K562 (cell line): ENCODE results near the gene NRN1L. TPM values are rescaled to one million over a fixed set of nuclear protein-coding genes. Genes with fewer than 3 reads are reported as not detected.

Source experiments
- ATF1 ChIP-seq, 2 experiments: fragments of 450-650 bp in 1 of 2; IDR thresholded peaks; 2 replicates each; pipeline ENCODE4 v1.6.1; 2016; ENCODE audit warnings: missing compliant biosample characterization in 1 of 2, missing genetic modification characterization in 1 of 2
- C11orf30 ChIP-seq: fragments of 450-650 bp; IDR thresholded peaks from 2 replicates; pipeline ENCODE4 v1.6.1; 2016; ENCODE audit warnings: low read depth, mild to moderate bottlenecking
- CSDE1 ChIP-seq, 2 experiments: fragments of 450-650 bp; IDR thresholded peaks; 2 replicates each; pipeline ENCODE4 v1.6.1; 2016; ENCODE audit warnings: mild to moderate bottlenecking in 1 of 2
- EP300 ChIP-seq: IDR thresholded peaks from 2 replicates; pipeline ENCODE4 v1.6.1; 2012; ENCODE audit warnings: low read length, improper control_type of control experiment
- ERF ChIP-seq: fragments of 450-650 bp; formaldehyde crosslinking; IDR thresholded peaks from 2 replicates; pipeline ENCODE4 v1.4.0; 2020; ENCODE audit warnings: mild to moderate bottlenecking, mixed read lengths
- FOXM1 ChIP-seq, 2 experiments: fragments of 450-650 bp in 1 of 2; sonication (generic) in 1 of 2; formaldehyde crosslinking in 1 of 2; IDR thresholded peaks; 2 replicates each; pipeline versions ENCODE4 v1.6.1 to v1.9.0; 2017 to 2022; ENCODE audit warnings: low read depth in 2 of 2, mild to moderate bottlenecking in 2 of 2, missing genetic modification reagents in 1 of 2, moderate library complexity in 1 of 2
- L3MBTL2 ChIP-seq: fragments of 450-650 bp; IDR thresholded peaks from 2 replicates; pipeline ENCODE4 v1.6.1; 2016; ENCODE audit warnings: mild to moderate bottlenecking, moderate library complexity
- NBN ChIP-seq: fragments of 450-650 bp; IDR thresholded peaks from 2 replicates; pipeline ENCODE4 v1.6.1; 2016; ENCODE audit warnings: low read depth, mild to moderate bottlenecking
- NKRF ChIP-seq: fragments of 450-650 bp; IDR thresholded peaks from 2 replicates; pipeline ENCODE4 v1.6.1; 2016; ENCODE audit warnings: borderline replicate concordance
- PBX2 ChIP-seq, 2 experiments: IDR thresholded peaks in 1 of 2; conservative IDR thresholded peaks in 1 of 2; 2 replicates each; pipeline ENCODE4 v1.6.1; 2016; ENCODE audit warnings: low read depth in 2 of 2, mild to moderate bottlenecking in 1 of 2, missing compliant biosample characterization in 1 of 2, missing genetic modification characterization in 1 of 2, moderate library complexity in 1 of 2
- RBFOX2 ChIP-seq: fragments of 200-400 bp; formaldehyde crosslinking; IDR thresholded peaks from 2 replicates; pipeline ENCODE4 v1.6.1; 2017; ENCODE audit warnings: low read depth, mild to moderate bottlenecking, low read length, moderate library complexity
- TAF15 ChIP-seq: fragments of 200-400 bp; formaldehyde crosslinking; IDR thresholded peaks from 2 replicates; pipeline ENCODE4 v1.6.1; 2017; ENCODE audit warnings: mild to moderate bottlenecking, low read depth, low read length, moderate library complexity
- TBP ChIP-seq: optimal IDR thresholded peaks from 2 replicates; pipeline ENCODE3; 2011; ENCODE audit warnings: low read depth, low read length, improper control_type of control experiment
- ZBTB1 ChIP-seq: sonication (generic); formaldehyde crosslinking; IDR thresholded peaks from 2 replicates; pipeline ENCODE4 v1.8.1; 2023; ENCODE audit warnings: missing genetic modification reagents, low read depth, mild to moderate bottlenecking, borderline replicate concordance
- ZNF212 ChIP-seq: fragments of 450-650 bp; formaldehyde crosslinking; IDR thresholded peaks from 2 replicates; pipeline ENCODE4 v1.4.0; 2020; ENCODE audit warnings: mild to moderate bottlenecking
- polyA plus RNA-seq, 8 experiments: library from polyadenylated mRNA; depleted of rRNA in 4 of 8; stranded (reverse) in 5 of 8; unstranded in 3 of 8; fragments of >200 nt; fragmentation: Nextera tagmentation in 2 of 8; fragmentation: Illumina TruSeq in 1 of 8; extraction: Ambion mirVana in 2 of 8; extraction: Trizol in 1 of 8; gene quantifications; 2 replicates each; pipeline versions ENCODE4 v1.2.1 to v1.2.3, GENCODE V29; 2011 to 2014; ENCODE audit warnings: inconsistent platforms in 1 of 8, missing spikeins in 1 of 8
- total RNA-seq, 7 experiments: library from RNA; depleted of rRNA in 6 of 7; stranded (reverse); fragments of >200 nt in 6 of 7; fragmentation: Illumina TruSeq in 2 of 7; extraction: Trizol in 2 of 7; gene quantifications; 2 replicates each; pipeline versions ENCODE4 v1.2.1 to v1.2.3, GENCODE V29; 2011 to 2021; ENCODE audit warnings: low replicate concordance in 1 of 7
- TF ChIP-seq, protein P1 (sequence below): fragments of 450-650 bp; IDR thresholded peaks from 2 replicates; pipeline ENCODE4 v1.6.1; 2014; ENCODE audit warnings: low read depth, mild to moderate bottlenecking, moderate library complexity, borderline replicate concordance
- TF ChIP-seq, protein P2 (sequence below): sonication (generic); formaldehyde crosslinking; IDR thresholded peaks from 2 replicates; pipeline ENCODE4 v1.8.0; 2022; ENCODE audit warnings: mild to moderate bottlenecking, missing genetic modification reagents, borderline replicate concordance

The NRN1L gene
- total and polyA plus RNA-seq, 9 of the 15 experiments (the other 6 are each of a cell fraction or from before 2014, with no cell fraction given): 0.22 to 0.86 (median 0.61) TPM; not detected in 5

DNA sequence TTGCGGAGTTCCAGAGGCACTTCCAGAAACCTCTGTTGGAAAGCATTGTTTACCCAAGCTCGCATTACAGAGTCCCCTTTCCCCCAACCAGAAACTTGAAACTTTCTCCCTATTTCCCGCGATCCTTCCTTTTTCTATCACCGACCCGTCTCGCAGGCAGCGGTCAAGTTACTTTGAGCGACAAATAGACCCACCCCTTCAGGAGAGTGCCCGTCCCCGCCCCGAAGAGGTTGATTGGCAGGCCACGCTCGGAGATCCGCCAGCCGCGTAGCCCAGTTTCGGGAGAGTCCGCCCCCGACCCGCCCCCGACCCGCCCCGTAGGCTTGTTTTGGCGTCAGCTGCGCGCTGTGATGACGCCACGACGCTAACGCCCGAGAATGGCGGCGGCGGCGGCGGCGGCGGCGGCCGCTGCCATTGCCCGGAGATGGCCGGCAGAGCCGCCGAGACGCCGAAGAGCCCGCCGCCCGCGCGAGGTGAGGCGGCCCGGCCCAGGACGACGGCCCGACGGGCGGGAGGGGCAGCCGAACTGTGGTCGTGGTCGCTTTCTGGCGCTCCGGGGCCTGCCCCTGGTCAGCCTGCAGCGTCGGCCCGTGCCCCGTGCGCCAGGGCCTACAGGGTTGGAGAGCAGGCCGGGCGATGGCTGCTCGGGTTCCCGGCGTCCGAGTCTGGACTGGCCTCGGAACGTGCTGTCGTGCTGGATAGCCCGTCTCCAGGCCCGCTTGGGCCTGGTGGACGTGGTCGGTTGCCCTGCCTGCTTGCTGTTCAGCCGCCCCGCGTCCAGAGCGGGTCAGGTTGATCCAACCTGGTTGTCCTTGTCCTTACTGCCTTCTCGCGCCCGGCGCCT is 8.4 kb downstream of the NRN1L start, which contains the start of gene PSKH1 (continued):
- TF ChIP-seq TAF15: no peak
- peak; percentile 47 for TF ChIP-seq TBP
- peak; percentile 48; the same call in 1 of the 2 replicates for TF ChIP-seq ZBTB1 (CRISPR knock-in tag)
- TF ChIP-seq, protein P1, sequence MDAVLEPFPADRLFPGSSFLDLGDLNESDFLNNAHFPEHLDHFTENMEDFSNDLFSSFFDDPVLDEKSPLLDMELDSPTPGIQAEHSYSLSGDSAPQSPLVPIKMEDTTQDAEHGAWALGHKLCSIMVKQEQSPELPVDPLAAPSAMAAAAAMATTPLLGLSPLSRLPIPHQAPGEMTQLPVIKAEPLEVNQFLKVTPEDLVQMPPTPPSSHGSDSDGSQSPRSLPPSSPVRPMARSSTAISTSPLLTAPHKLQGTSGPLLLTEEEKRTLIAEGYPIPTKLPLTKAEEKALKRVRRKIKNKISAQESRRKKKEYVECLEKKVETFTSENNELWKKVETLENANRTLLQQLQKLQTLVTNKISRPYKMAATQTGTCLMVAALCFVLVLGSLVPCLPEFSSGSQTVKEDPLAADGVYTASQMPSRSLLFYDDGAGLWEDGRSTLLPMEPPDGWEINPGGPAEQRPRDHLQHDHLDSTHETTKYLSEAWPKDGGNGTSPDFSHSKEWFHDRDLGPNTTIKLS: 0 out of 2 replicates have a peak, but pooled peaks have one; percentile 51
- peak; percentile 93 for TF ChIP-seq PBX2 (CRISPR knock-in tag; IDR thresholded peaks at IDR 0.05; ENCODE audit: low read depth)
- peak; percentile 95 for TF ChIP-seq PBX2 (tag; conservative IDR thresholded peaks at IDR 0.05; ENCODE audit: low read depth)
- peak; percentile 69; the same call in 1 of the 2 replicates for TF ChIP-seq NKRF
- TF ChIP-seq, protein P2, sequence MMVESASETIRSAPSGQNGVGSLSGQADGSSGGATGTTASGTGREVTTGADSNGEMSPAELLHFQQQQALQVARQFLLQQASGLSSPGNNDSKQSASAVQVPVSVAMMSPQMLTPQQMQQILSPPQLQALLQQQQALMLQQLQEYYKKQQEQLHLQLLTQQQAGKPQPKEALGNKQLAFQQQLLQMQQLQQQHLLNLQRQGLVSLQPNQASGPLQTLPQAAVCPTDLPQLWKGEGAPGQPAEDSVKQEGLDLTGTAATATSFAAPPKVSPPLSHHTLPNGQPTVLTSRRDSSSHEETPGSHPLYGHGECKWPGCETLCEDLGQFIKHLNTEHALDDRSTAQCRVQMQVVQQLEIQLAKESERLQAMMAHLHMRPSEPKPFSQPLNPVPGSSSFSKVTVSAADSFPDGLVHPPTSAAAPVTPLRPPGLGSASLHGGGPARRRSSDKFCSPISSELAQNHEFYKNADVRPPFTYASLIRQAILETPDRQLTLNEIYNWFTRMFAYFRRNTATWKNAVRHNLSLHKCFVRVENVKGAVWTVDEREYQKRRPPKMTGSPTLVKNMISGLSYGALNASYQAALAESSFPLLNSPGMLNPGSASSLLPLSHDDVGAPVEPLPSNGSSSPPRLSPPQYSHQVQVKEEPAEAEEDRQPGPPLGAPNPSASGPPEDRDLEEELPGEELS (CRISPR knock-in tag): 0 out of 2 replicates have a peak, but pooled peaks have one; percentile 32
- 0 out of 2 replicates have a peak, but pooled peaks have one; percentile 1 for TF ChIP-seq EP300
- no peak for TF ChIP-seq FOXM1 (IDR thresholded peaks at IDR 0.05; ENCODE audit: low read depth)
- 0 out of 2 replicates have a peak, but pooled peaks have one; percentile 73 for TF ChIP-seq FOXM1 (CRISPR knock-in tag; IDR thresholded peaks at IDR 0.05; ENCODE audit: low read depth)
- TF ChIP-seq ERF (CRISPR knock-in tag): peak; percentile 88
- TF ChIP-seq RBFOX2: peak; percentile 86
- TF ChIP-seq ZNF212 (CRISPR knock-in tag): peak; percentile 49; the same call in 1 of the 2 replicates
- TF ChIP-seq NBN: 0 out of 2 replicates have a peak, but pooled peaks have one; percentile 25
- peak; percentile 90 for TF ChIP-seq ATF1 (CRISPR knock-in tag; IDR thresholded peaks at IDR 0.05)
- TF ChIP-seq ATF1 (tag; IDR thresholded peaks at IDR 0.05): peak; percentile 97
- TF ChIP-seq C11orf30: peak; percentile 63
- peak in 1 of 2 experiments; percentile 50; a peak in 1 of 4 replicates for TF ChIP-seq CSDE1 (IDR thresholded peaks at IDR 0.05)
- peak; percentile 28; the same call in 1 of the 2 replicates for TF ChIP-seq L3MBTL2
